ENCODE results near the gene NOTCH1. TPM values are rescaled to one million over a fixed set of nuclear protein-coding genes. Genes with fewer than 3 reads are reported as not detected.

Gene NOTCH1
- total RNA-seq, 3 donors from 2014 or later (not counting 1 experiment from before 2014, with no cell fraction given) = 126 to 228 (median 192) TPM

GRCh38 chr9:136488247-136489214 is 57.3 kb downstream of the NOTCH1 start:
- TF ChIP-seq CTCF (IDR thresholded peaks at IDR 0.05) = peak; percentile 99
- Histone ChIP-seq H3K36me3 (ENCODE audit: control insufficient read depth, insufficient read depth, low read length) (no peaks in the 10 kb centered on the region), H3K4me3 (ENCODE audit: low read length) (no peak overlapping the region), H3K9me3 (ENCODE audit: control insufficient read depth, insufficient read depth, low read length) (no peaks in the 10 kb centered on the region), H3K4me1 (ENCODE audit: control insufficient read depth, insufficient read depth, low read length) (peaks cover 23% of the 10 kb centered on the region), H3K27ac (ENCODE audit: low read length) (no peak overlapping the region), H3K27me3 (ENCODE audit: control insufficient read depth, insufficient read depth, low read length) (no peaks in the 10 kb centered on the region)
- H3K27me3 Mint-ChIP-seq (ENCODE audit: low read depth in 2 of 2) = peaks cover 0 to 2% of the 10 kb centered on the region in 2 donors
- H3K4me3 Mint-ChIP-seq = no peak overlapping the region
- peak in 2 of 3 donors; percentile 27 to 30 for ATAC-seq
- H3K27ac Mint-ChIP-seq = no peak overlapping the region
- peak; percentile 73 to 86 for DNase-seq
- 34% methylated on average over 22 of the region's 22 CpGs for WGBS (ENCODE audit: insufficient coverage)
- no peaks in the 10 kb centered on the region for H3K9me3 Mint-ChIP-seq
- no peaks in the 10 kb centered on the region for H3K36me3 Mint-ChIP-seq
- peaks cover 0 to 13% of the 10 kb centered on the region in 2 donors for H3K4me1 Mint-ChIP-seq
- intact Hi-C loops (cut with micrococcal nuclease) = loop anchor here (5.0 kb wide), 1 partner anchor 59 kb away; the partner anchor contains the start of gene NOTCH1

GRCh38 chr9:136487672-136488071 is 58.2 kb downstream of the NOTCH1 start:
- ATAC-seq (no peak), DNase-seq (no peak)
- no peak overlapping the region for H3K27ac Mint-ChIP-seq
- H3K9me3 Mint-ChIP-seq = no peaks in the 10 kb centered on the region
- peaks cover 0 to 2% of the 10 kb centered on the region in 2 donors for H3K27me3 Mint-ChIP-seq (ENCODE audit: low read depth in 2 of 2)
- intact Hi-C loops (cut with micrococcal nuclease) = loop anchor here (5.0 kb wide), 1 partner anchor 60 kb away; the partner anchor contains the start of gene NOTCH1
- no peak overlapping the region for H3K27ac ChIP-seq (ENCODE audit: low read length)
- H3K27me3 ChIP-seq (ENCODE audit: control insufficient read depth, insufficient read depth, low read length) = no peaks in the 10 kb centered on the region
- H3K36me3 Mint-ChIP-seq = no peaks in the 10 kb centered on the region
- 91% methylated on average over 7 of the region's 7 CpGs for WGBS (ENCODE audit: insufficient coverage)
- H3K4me3 Mint-ChIP-seq = no peak overlapping the region
- no peaks in the 10 kb centered on the region for H3K9me3 ChIP-seq (ENCODE audit: control insufficient read depth, insufficient read depth, low read length)
- no peaks in the 10 kb centered on the region for H3K36me3 ChIP-seq (ENCODE audit: control insufficient read depth, insufficient read depth, low read length)
- TF ChIP-seq CTCF (IDR thresholded peaks at IDR 0.05) = no peak
- H3K4me1 ChIP-seq (ENCODE audit: control insufficient read depth, insufficient read depth, low read length) = peaks cover 23% of the 10 kb centered on the region
- H3K4me3 ChIP-seq (ENCODE audit: low read length) = no peak overlapping the region
- peaks cover 0 to 16% of the 10 kb centered on the region in 2 donors for H3K4me1 Mint-ChIP-seq

- 92% methylated on average over 18 of the region's 18 CpGs for WGBS (ENCODE audit: insufficient coverage)
- DNase-seq (no peak), ATAC-seq (no peak)
- H3K27me3 Mint-ChIP-seq (ENCODE audit: low read depth in 2 of 2) = peaks cover 0 to 2% of the 10 kb centered on the region in 2 donors
- H3K36me3 ChIP-seq (ENCODE audit: control insufficient read depth, insufficient read depth, low read length) = no peaks in the 10 kb centered on the region
- H3K9me3 Mint-ChIP-seq = no peaks in the 10 kb centered on the region
- H3K27ac Mint-ChIP-seq = no peak overlapping the region
- H3K4me3 Mint-ChIP-seq = no peak overlapping the region
- no peaks in the 10 kb centered on the region for H3K9me3 ChIP-seq (ENCODE audit: control insufficient read depth, insufficient read depth, low read length)
- H3K4me3 ChIP-seq (ENCODE audit: low read length) = no peak overlapping the region
- no peaks in the 10 kb centered on the region for H3K36me3 Mint-ChIP-seq
- no peak for TF ChIP-seq CTCF (IDR thresholded peaks at IDR 0.05)
- intact Hi-C loops (cut with micrococcal nuclease) = loop anchor here (5.0 kb wide), 1 partner anchor 60 kb away; the partner anchor contains the start of gene NOTCH1
- no peak overlapping the region for H3K27ac ChIP-seq (ENCODE audit: low read length)
- no peaks in the 10 kb centered on the region for H3K27me3 ChIP-seq (ENCODE audit: control insufficient read depth, insufficient read depth, low read length)
- peaks cover 6 to 23% of the 10 kb centered on the region in 2 donors for H3K4me1 Mint-ChIP-seq
- peaks cover 27% of the 10 kb centered on the region for H3K4me1 ChIP-seq (ENCODE audit: control insufficient read depth, insufficient read depth, low read length)
Measured at GRCh38 chr9:136486823-136487620, 58.8 kb downstream of the NOTCH1 start.
